HCT116 (cell line): ENCODE results near the gene CPD. TPM values are rescaled to one million over a fixed set of nuclear protein-coding genes. Genes with fewer than 3 reads are reported as not detected.

ENCODE experiments used
- ATAC-seq: fragments of 200-7000 bp; cut with Tn5 transposase; 2 replicates; pipeline ENCODE4 v1.9.1; 2020; ENCODE audit warnings: mild to moderate bottlenecking, moderate library complexity
- BruUV-seq: library from RNA; stranded (reverse); fragments of 400-500 nt; replicated peaks from 2 replicates; lab custom pipeline; 2021; lab: Mats Ljungman, UMichigan
- CTCF ChIA-PET: fragments of 300-600 bp; sonication (Branson Sonifier 250); formaldehyde crosslinking; loops from one replicate; lab custom pipeline; 2021; ENCODE audit warnings: antibody characterized with exemption; lab: Charles Lee
- POLR2A ChIA-PET: fragments of 300-600, 350-600 bp; sonication (Branson Sonifier 250); formaldehyde crosslinking; loops from one replicate; lab custom pipeline; 2021; ENCODE audit warnings: antibody characterized with exemption; lab: Charles Lee
- RAD21 ChIA-PET, 2 experiments: fragments of 300-600 bp; sonication (Branson Sonifier 250); formaldehyde crosslinking; loops; one replicate each; lab custom pipeline; 2023; ENCODE audit warnings: low total read pairs in 2 of 2; ENCODE audit not compliant: uncharacterized antibody in 2 of 2, unreplicated experiment in 2 of 2, low non-redundant PET in 1 of 2; lab: Charles Lee
- DNase-seq: peaks from one replicate; pipeline ENCODE4 v3.0.0-alpha.2; 2010; ENCODE audit warnings: low read depth, low spot score
- H2AFZ ChIP-seq: fragments of 200-600 bp; shearing (Covaris generic), sonication (generic); 2 replicates; pipeline ENCODE4 v1.6.1; 2017; ENCODE audit warnings: low read depth, mixed run types, mixed read lengths, antibody characterized with exemption, low read length; ENCODE audit not compliant: poor library complexity, severe bottlenecking
- H3K27ac ChIP-seq: 2 replicates; pipeline ENCODE4 v1.5.1; 2012; ENCODE audit warnings: low read depth, low read length
- H3K27me3 ChIP-seq: fragments of 200-600 bp; sonication (generic); 2 replicates; pipeline ENCODE4 v1.6.1; 2016; ENCODE audit warnings: mixed run types, low read length, mixed read lengths; ENCODE audit not compliant: insufficient read depth
- H3K36me3 ChIP-seq, 2 experiments: fragments of 200-500 bp in 1 of 2; fragments of 200-600 bp in 1 of 2; sonication (Bioruptor generic) in 1 of 2; sonication (generic) in 1 of 2; 2 replicates each; pipeline versions ENCODE4 v1.5.1 to v1.6.1; 2014 to 2016; ENCODE audit warnings: low read length in 2 of 2, inconsistent platforms in 1 of 2, mixed read lengths in 1 of 2, mixed run types in 1 of 2; ENCODE audit not compliant: insufficient read depth in 2 of 2, control insufficient read depth in 1 of 2
- H3K4me1 ChIP-seq, 2 experiments: fragments of 200-600 bp in 1 of 2; sonication (generic) in 1 of 2; 2 replicates each; pipeline versions ENCODE4 v1.5.1 to v1.6.1; 2012 to 2017; ENCODE audit warnings: low read length in 2 of 2, inconsistent platforms in 1 of 2, mild to moderate bottlenecking in 1 of 2, mixed read lengths in 1 of 2, mixed run types in 1 of 2, moderate library complexity in 1 of 2; ENCODE audit not compliant: insufficient read depth in 2 of 2, control insufficient read depth in 1 of 2
- H3K4me2 ChIP-seq: fragments of 200-600 bp; sonication (generic); 2 replicates; pipeline ENCODE4 v1.6.1; 2017; ENCODE audit warnings: mixed run types, low read length, mixed read lengths
- H3K4me3 ChIP-seq, 2 experiments: fragments of 200-600 bp in 1 of 2; sonication (generic) in 1 of 2; replicated peaks in 1 of 2; 2 replicates each; pipeline ENCODE4 v1.5.1; 2011 to 2016; ENCODE audit warnings: low read length in 2 of 2, control low read depth in 1 of 2, low read depth in 1 of 2, mild to moderate bottlenecking in 1 of 2, mixed read lengths in 1 of 2, mixed run types in 1 of 2
- H3K79me2 ChIP-seq: fragments of 200-600 bp; sonication (generic); 2 replicates; pipeline ENCODE4 v1.6.1; 2017; ENCODE audit warnings: mild to moderate bottlenecking, mixed run types, low read length, moderate library complexity, mixed read lengths; ENCODE audit not compliant: insufficient read depth
- H3K9ac ChIP-seq: fragments of 200-600 bp; sonication (generic); 2 replicates; pipeline ENCODE4 v1.6.1; 2016; ENCODE audit warnings: low read length, mixed read lengths
- H3K9me2 ChIP-seq: fragments of 200-600 bp; sonication (generic), shearing (Covaris generic); 2 replicates; pipeline ENCODE4 v1.6.1; 2017; ENCODE audit warnings: mixed run types, mild to moderate bottlenecking, moderate library complexity; ENCODE audit not compliant: insufficient read depth
- H3K9me3 ChIP-seq, 2 experiments: fragments of 200-500 bp in 1 of 2; fragments of 200-600 bp in 1 of 2; sonication (Bioruptor generic) in 1 of 2; sonication (generic) in 1 of 2; 2 replicates each; pipeline ENCODE4 v1.6.1; 2014 to 2017; ENCODE audit warnings: low read length in 2 of 2, mixed read lengths in 2 of 2, inconsistent platforms in 1 of 2, low read depth in 1 of 2, mild to moderate bottlenecking in 1 of 2, mixed run types in 1 of 2, moderate library complexity in 1 of 2; ENCODE audit not compliant: control insufficient read depth in 1 of 2, insufficient read depth in 1 of 2
- H4K20me1 ChIP-seq: fragments of 200-600 bp; sonication (generic), shearing (Covaris generic); 2 replicates; pipeline ENCODE4 v1.6.1; 2017; ENCODE audit warnings: mixed run types, mild to moderate bottlenecking, moderate library complexity; ENCODE audit not compliant: insufficient read depth
- ATF3 ChIP-seq: IDR thresholded peaks from 2 replicates; pipeline ENCODE4 v1.6.1; 2012
- CEBPB ChIP-seq: IDR thresholded peaks from 2 replicates; pipeline ENCODE4 v1.6.1; 2012; ENCODE audit warnings: low read depth
- CTCF ChIP-seq, 3 experiments: fragments of 200-600 bp in 1 of 3; sonication (generic) in 1 of 3; IDR thresholded peaks in 2 of 3; conservative IDR thresholded peaks in 1 of 3; 2 replicates each; pipeline ENCODE4 v1.5.1; 2012 to 2017; ENCODE audit warnings: low read depth in 2 of 3, low read length in 2 of 3, antibody characterized with exemption in 1 of 3, borderline replicate concordance in 1 of 3, control low read depth in 1 of 3, mild to moderate bottlenecking in 1 of 3, mixed read lengths in 1 of 3, mixed run types in 1 of 3, moderate library complexity in 1 of 3; ENCODE audit not compliant: insufficient read depth in 1 of 3
- EGR1 ChIP-seq: IDR thresholded peaks from 2 replicates; pipeline ENCODE4 v1.6.1; 2012; ENCODE audit warnings: low read depth
- ELF1 ChIP-seq: IDR thresholded peaks from 2 replicates; pipeline ENCODE4 v1.6.1; 2012; ENCODE audit warnings: low read depth, borderline replicate concordance
- JUND ChIP-seq: IDR thresholded peaks from 2 replicates; pipeline ENCODE4 v1.6.1; 2012
- MAX ChIP-seq: IDR thresholded peaks from 2 replicates; pipeline ENCODE4 v1.6.1; 2012
- POLR2A ChIP-seq: IDR thresholded peaks from 2 replicates; pipeline ENCODE4 v1.7.0; 2011; ENCODE audit warnings: borderline replicate concordance; ENCODE audit not compliant: insufficient read depth, insufficient read length; ENCODE audit errors: extremely low read depth
- POLR2AphosphoS5 ChIP-seq: IDR thresholded peaks from 2 replicates; pipeline ENCODE4 v1.6.1; 2011; ENCODE audit warnings: mild to moderate bottlenecking, low read depth, low read length, moderate library complexity
- RAD21 ChIP-seq: IDR thresholded peaks from 2 replicates; pipeline ENCODE4 v1.6.1; 2012; ENCODE audit warnings: low read depth, mild to moderate bottlenecking
- REST ChIP-seq: IDR thresholded peaks from 2 replicates; pipeline ENCODE4 v1.6.1; 2012; ENCODE audit warnings: low read depth
- TCF7L2 ChIP-seq: IDR thresholded peaks from 2 replicates; pipeline ENCODE4 v1.7.0; 2011; ENCODE audit warnings: borderline replicate concordance, inconsistent platforms; ENCODE audit not compliant: insufficient read depth, insufficient read length; ENCODE audit errors: extremely low read depth
- YY1 ChIP-seq: IDR thresholded peaks from 2 replicates; pipeline ENCODE4 v1.6.1; 2011; ENCODE audit warnings: low read length, low read depth, moderate library complexity, mild to moderate bottlenecking; ENCODE audit not compliant: insufficient replicate concordance; ENCODE audit errors: extremely low read depth
- ZBTB33 ChIP-seq: IDR thresholded peaks from 2 replicates; pipeline ENCODE4 v1.6.1; 2011; ENCODE audit warnings: mild to moderate bottlenecking, low read length, moderate library complexity; ENCODE audit not compliant: insufficient replicate concordance; ENCODE audit errors: extremely low read depth
- intact Hi-C: fragments of 100-400 bp; cut with micrococcal nuclease; formaldehyde crosslinking; loops from 2 replicates; pipeline ENCODE4 v1.10.0; 2022
- total RNA-seq: library from RNA; stranded (reverse); gene quantifications from one replicate; pipeline ENCODE4 v1.2.1, GENCODE V29; 2021; ENCODE audit not compliant: unreplicated experiment

CPD gene
- total RNA-seq, 1 experiment from 2014 or later = 47.2 TPM

GRCh38 chr17:30468465-30468864, 89.7 kb downstream of the CPD start:
- Histone ChIP-seq H3K27ac (no peak overlapping the region), H3K79me2 (no peaks in the 10 kb centered on the region), H3K27me3 (no peaks in the 10 kb centered on the region), H3K4me1 (no peaks in the 10 kb centered on the region), H3K9me2 (no peaks in the 10 kb centered on the region), H4K20me1 (no peaks in the 10 kb centered on the region), H3K9ac (no peak overlapping the region), H3K4me2 (no peak overlapping the region), H3K4me3 (no peak overlapping the region), H3K36me3 (no peaks in the 10 kb centered on the region; a peak in 1 of 4 replicates), H2AFZ (no peak overlapping the region), H3K9me3 (no peaks in the 10 kb centered on the region)
- no TSS peak for BruUV-seq
- DNase-seq (no peak), ATAC-seq (no peak)
- intact Hi-C loops = no loop called here
- no peak for TF ChIP-seq RAD21
- no peak for TF ChIP-seq CTCF (IDR thresholded peaks at IDR 0.05 in 2 of 3, conservative IDR thresholded peaks at IDR 0.05 in 1 of 3; ENCODE audit: borderline replicate concordance in 1 of 3, insufficient read depth in 1 of 3, low read depth in 2 of 3, low read length in 2 of 3)
- no peak for TF ChIP-seq REST
- TF ChIP-seq ZBTB33 = no peak
- TF ChIP-seq ATF3 = no peak
- no peak for TF ChIP-seq EGR1
- no peak for TF ChIP-seq ELF1
- TF ChIP-seq MAX = no peak
- no peak for TF ChIP-seq YY1
- TF ChIP-seq POLR2AphosphoS5 = no peak
- no peak for TF ChIP-seq POLR2A
- TF ChIP-seq JUND = no peak
- TF ChIP-seq TCF7L2 = no peak
- no peak for TF ChIP-seq CEBPB
- ChIA-PET POLR2A (no interaction called here), CTCF (no interaction called here), RAD21 (no interaction called here)
